Mesangial cell (primary cell): ENCODE data around the gene TRDMT1. TPM values are rescaled to one million over a fixed set of nuclear protein-coding genes. Genes with fewer than 3 reads are reported as not detected.

ENCODE experiments used
- total RNA-seq: library from RNA; depleted of rRNA; stranded (reverse); fragments of >200 nt; gene quantifications from 2 replicates; pipeline ENCODE4 v1.2.3, GENCODE V29; 2015

The TRDMT1 gene, protein sequence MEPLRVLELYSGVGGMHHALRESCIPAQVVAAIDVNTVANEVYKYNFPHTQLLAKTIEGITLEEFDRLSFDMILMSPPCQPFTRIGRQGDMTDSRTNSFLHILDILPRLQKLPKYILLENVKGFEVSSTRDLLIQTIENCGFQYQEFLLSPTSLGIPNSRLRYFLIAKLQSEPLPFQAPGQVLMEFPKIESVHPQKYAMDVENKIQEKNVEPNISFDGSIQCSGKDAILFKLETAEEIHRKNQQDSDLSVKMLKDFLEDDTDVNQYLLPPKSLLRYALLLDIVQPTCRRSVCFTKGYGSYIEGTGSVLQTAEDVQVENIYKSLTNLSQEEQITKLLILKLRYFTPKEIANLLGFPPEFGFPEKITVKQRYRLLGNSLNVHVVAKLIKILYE
- total RNA-seq = 2.7 and 5.7 TPM in 2 replicates

DNA sequence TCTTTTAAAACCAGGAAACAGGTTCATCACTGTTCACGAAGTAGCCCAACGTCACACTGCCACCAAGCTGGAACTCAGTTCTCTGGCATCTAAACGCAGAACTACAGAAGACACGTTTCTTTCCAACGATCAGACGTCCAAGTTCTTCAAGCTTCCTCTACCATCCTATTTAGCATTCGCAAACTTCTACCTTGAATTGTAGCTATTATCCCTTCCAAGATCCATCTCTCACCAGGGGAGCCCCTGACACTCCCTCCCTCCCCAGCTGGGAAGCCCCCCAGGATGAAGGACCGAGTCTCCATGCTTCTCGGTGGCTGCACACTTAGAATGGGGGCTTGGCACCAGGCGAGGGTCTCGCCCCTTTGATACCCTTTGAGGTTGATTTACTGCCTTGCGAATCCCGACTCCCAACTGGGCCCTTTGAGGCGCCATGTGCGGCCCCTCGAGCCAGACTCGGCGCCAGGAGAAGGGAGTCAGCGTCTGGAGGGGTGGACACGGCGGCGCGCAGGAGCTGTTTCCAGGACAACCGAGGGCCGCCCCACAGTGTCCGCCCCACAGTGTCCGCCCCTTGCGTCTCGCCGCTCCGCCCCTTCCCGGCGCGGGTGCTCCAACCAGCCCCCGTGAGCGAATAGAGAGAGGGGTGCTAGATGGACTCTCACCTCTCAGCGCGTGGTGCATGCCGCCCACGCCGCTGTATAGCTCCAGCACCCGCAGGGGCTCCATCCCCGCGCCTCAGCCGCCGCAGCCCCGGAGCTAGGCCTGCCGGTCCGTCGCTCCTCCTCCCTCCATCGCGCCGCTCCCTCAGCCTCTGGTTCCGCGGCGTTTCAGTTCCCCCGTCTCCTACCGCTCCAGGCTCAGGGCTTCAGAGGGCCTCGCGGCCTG lies at the start of gene TRDMT1:
Gene TRDMT1, minus strand, starts transcription at position 761 of the 882 bp plus-strand sequence. Its CDS starts 38 bp downstream, at position 723.

DNA sequence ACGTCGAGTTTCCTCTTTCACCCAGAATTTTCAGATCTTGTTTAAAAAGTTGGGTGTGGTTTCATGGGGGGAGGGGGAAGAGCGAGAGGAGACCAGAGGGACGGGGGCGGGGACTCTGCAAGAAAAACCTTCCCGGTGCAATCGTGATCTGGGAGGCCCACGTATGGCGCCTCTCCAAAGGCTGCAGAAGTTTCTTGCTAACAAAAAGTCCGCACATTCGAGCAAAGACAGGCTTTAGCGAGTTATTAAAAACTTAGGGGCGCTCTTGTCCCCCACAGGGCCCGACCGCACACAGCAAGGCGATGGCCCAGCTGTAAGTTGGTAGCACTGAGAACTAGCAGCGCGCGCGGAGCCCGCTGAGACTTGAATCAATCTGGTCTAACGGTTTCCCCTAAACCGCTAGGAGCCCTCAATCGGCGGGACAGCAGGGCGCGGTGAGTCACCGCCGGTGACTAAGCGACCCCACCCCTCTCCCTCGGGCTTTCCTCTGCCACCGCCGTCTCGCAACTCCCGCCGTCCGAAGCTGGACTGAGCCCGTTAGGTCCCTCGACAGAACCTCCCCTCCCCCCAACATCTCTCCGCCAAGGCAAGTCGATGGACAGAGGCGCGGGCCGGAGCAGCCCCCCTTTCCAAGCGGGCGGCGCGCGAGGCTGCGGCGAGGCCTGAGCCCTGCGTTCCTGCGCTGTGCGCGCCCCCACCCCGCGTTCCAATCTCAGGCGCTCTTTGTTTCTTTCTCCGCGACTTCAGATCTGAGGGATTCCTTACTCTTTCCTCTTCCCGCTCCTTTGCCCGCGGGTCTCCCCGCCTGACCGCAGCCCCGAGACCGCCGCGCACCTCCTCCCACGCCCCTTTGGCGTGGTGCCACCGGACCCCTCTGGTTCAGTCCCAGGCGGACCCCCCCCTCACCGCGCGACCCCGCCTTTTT lies 26.9 kb upstream of the TRDMT1 start, which contains the start of gene VIM:
Gene VIM, plus strand, starts transcription at position 151 of the 925 bp plus-strand sequence. CDS start 1,182 bp downstream, outside the sequence.

DNA sequence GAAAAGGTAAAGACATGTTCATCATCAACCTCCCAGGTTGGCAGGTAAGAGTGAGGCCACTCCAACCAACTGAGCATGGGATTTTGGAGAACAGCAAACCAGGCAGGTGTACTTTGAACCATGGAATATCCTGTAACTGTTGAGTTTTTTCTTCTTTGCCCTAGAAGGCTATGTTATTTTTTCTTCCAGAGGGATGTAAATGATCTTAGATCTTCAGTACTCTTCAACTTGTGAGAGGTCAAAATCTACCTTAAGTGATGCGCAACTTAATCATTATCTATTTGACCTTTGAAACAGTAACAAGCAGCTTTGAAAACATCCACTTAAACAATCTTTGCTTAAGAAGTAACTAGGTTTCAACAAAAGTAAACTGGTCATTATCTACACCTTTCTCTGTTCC lies 71.7 kb downstream of the TRDMT1 start, which contains the start of gene CUBN:
Gene CUBN, minus strand, starts transcription at position 71 of the 400 bp plus-strand sequence. Its CDS starts 46 bp downstream, at position 25.

Other genes with a start within 250 kb of the TRDMT1 start
- 0.16 and 0.25 TPM in 2 replicates for gene CUBN, start 71.9 kb downstream of the TRDMT1 start, total RNA-seq
- gene VIM, start 26.6 kb upstream of the TRDMT1 start, total RNA-seq = 6,878 and 7,540 TPM in 2 replicates